SK-N-SH (cell line): ENCODE data around the gene RASGRP2. TPM values are rescaled to one million over a fixed set of nuclear protein-coding genes. Genes with fewer than 3 reads are reported as not detected.

Experiments
- CTCF ChIA-PET: fragments of 300-600, 350-600 bp; formaldehyde crosslinking; extraction: SDS; loops from one replicate; lab custom pipeline; 2021; lab: Yijun Ruan, JAX
- POLR2A ChIA-PET: fragments of 350-600 bp; sonication (Branson Sonifier 250); formaldehyde crosslinking; extraction: SDS; loops from one replicate; lab custom pipeline; 2020; ENCODE audit warnings: antibody characterized with exemption, inconsistent platforms; lab: Yijun Ruan, JAX
- DNase-seq: peaks from one replicate; pipeline ENCODE4 v3.0.0; 2012
- H2AFZ ChIP-seq: fragments of 200-600 bp; sonication (generic); 2 replicates; pipeline ENCODE4 v1.8.1; 2016; ENCODE audit warnings: antibody characterized with exemption, mild to moderate bottlenecking, low read depth
- H3F3A ChIP-seq: fragments of 200-600 bp; sonication (generic); replicated peaks from 2 replicates; pipeline ENCODE3; 2016; ENCODE audit warnings: antibody characterized with exemption, mild to moderate bottlenecking; ENCODE audit not compliant: insufficient read depth
- H3K27ac ChIP-seq, 2 experiments: fragments of 200-500 bp in 1 of 2; fragments of 200-600 bp in 1 of 2; sonication (Bioruptor generic) in 1 of 2; sonication (generic), shearing (Covaris generic) in 1 of 2; 2 replicates each; pipeline versions ENCODE4 v1.5.1 to v1.6.1; 2014 to 2016; ENCODE audit warnings: low read depth in 2 of 2, inconsistent platforms in 1 of 2, low read length in 1 of 2, mild to moderate bottlenecking in 1 of 2, mixed read lengths in 1 of 2
- H3K27me3 ChIP-seq: fragments of 200-600 bp; sonication (generic), shearing (Covaris generic); 2 replicates; pipeline ENCODE4 v1.6.1; 2016; ENCODE audit warnings: mixed run types; ENCODE audit not compliant: insufficient read depth
- H3K36me3 ChIP-seq, 2 experiments: fragments of 200-500 bp in 1 of 2; fragments of 200-600 bp in 1 of 2; sonication (Bioruptor generic) in 1 of 2; sonication (generic) in 1 of 2; replicated peaks in 1 of 2; 2 replicates each; pipeline versions ENCODE3 to v1.5.1; 2014 to 2016; ENCODE audit warnings: low read length in 1 of 2, mild to moderate bottlenecking in 1 of 2; ENCODE audit not compliant: insufficient read depth in 2 of 2, control insufficient read depth in 1 of 2
- H3K4me1 ChIP-seq, 2 experiments: fragments of 200-500 bp in 1 of 2; fragments of 200-600 bp in 1 of 2; sonication (Bioruptor generic) in 1 of 2; sonication (generic), shearing (Covaris generic) in 1 of 2; 2 replicates each; pipeline versions ENCODE4 v1.5.1 to v1.6.1; 2014 to 2016; ENCODE audit warnings: low read depth in 1 of 2, low read length in 1 of 2, mixed run types in 1 of 2; ENCODE audit not compliant: insufficient read depth in 2 of 2, control insufficient read depth in 1 of 2
- H3K4me2 ChIP-seq: fragments of 200-600 bp; sonication (generic), shearing (Covaris generic); 2 replicates; pipeline ENCODE4 v1.6.1; 2017; ENCODE audit warnings: mixed run types
- H3K4me3 ChIP-seq, 2 experiments: fragments of 200-500 bp in 1 of 2; fragments of 200-600 bp in 1 of 2; sonication (Bioruptor generic) in 1 of 2; sonication (generic), shearing (Covaris generic) in 1 of 2; 2 replicates each; pipeline versions ENCODE4 v1.5.1 to v1.8.1; 2014 to 2016; ENCODE audit warnings: low read depth in 2 of 2, inconsistent platforms in 1 of 2, low read length in 1 of 2, mild to moderate bottlenecking in 1 of 2, mixed read lengths in 1 of 2, moderate library complexity in 1 of 2
- H3K79me2 ChIP-seq: fragments of 200-600 bp; sonication (generic); 2 replicates; pipeline ENCODE4 v1.8.1; 2017; ENCODE audit warnings: mild to moderate bottlenecking; ENCODE audit not compliant: insufficient read depth
- H3K9ac ChIP-seq: fragments of 200-600 bp; sonication (generic); 2 replicates; pipeline ENCODE4 v1.6.1; 2017; ENCODE audit warnings: mixed run types
- H3K9me2 ChIP-seq: fragments of 200-600 bp; sonication (generic); 2 replicates; pipeline ENCODE4 v1.6.1; 2017; ENCODE audit warnings: mixed run types
- H3K9me3 ChIP-seq: fragments of 200-600 bp; sonication (generic); 2 replicates; pipeline ENCODE4 v1.6.1; 2017; ENCODE audit warnings: mixed run types, mild to moderate bottlenecking, moderate library complexity
- H4K20me1 ChIP-seq: fragments of 200-600 bp; sonication (generic); 2 replicates; pipeline ENCODE4 v1.6.1; 2017; ENCODE audit warnings: mild to moderate bottlenecking, mixed run types; ENCODE audit not compliant: insufficient read depth
- CHD2 ChIP-seq: fragments of 150-350 bp; IDR thresholded peaks from 2 replicates; pipeline ENCODE4 v1.6.1; 2018; ENCODE audit warnings: low read length; ENCODE audit not compliant: partially characterized antibody
- EP300 ChIP-seq, 2 experiments: IDR thresholded peaks; 2 replicates each; pipeline versions ENCODE4 v1.4.0 to v1.6.1; 2012; ENCODE audit warnings: borderline replicate concordance in 1 of 2, low read depth in 1 of 2, low read length in 1 of 2
- FOSL2 ChIP-seq: IDR thresholded peaks from 2 replicates; pipeline ENCODE4 v1.4.0; 2012; ENCODE audit warnings: low read depth, mild to moderate bottlenecking, moderate library complexity, borderline replicate concordance
- FOXJ3 ChIP-seq: sonication (generic); formaldehyde crosslinking; IDR thresholded peaks from 2 replicates; pipeline ENCODE4 v1.5.1; 2020; ENCODE audit warnings: mild to moderate bottlenecking, missing genetic modification reagents
- FOXM1 ChIP-seq: IDR thresholded peaks from 2 replicates; pipeline ENCODE4 v1.4.0; 2012; ENCODE audit warnings: low read depth, mild to moderate bottlenecking
- GATA2 ChIP-seq: sonication (generic); formaldehyde crosslinking; IDR thresholded peaks from 2 replicates; pipeline ENCODE4 v1.5.0; 2020; ENCODE audit warnings: mild to moderate bottlenecking, missing genetic modification reagents
- JUND ChIP-seq: IDR thresholded peaks from 2 replicates; pipeline ENCODE4 v1.4.0; 2012
- NRF1 ChIP-seq: IDR thresholded peaks from 2 replicates; pipeline ENCODE4 v1.6.1; 2012; ENCODE audit warnings: low read depth, mild to moderate bottlenecking, low read length
- POLR2AphosphoS5 ChIP-seq: IDR thresholded peaks from 2 replicates; pipeline ENCODE4 v1.6.1; 2012; ENCODE audit warnings: low read depth, low read length
- RAD21 ChIP-seq: IDR thresholded peaks from 2 replicates; pipeline ENCODE4 v1.6.1; 2012; ENCODE audit warnings: mild to moderate bottlenecking, low read length
- RXRA ChIP-seq: IDR thresholded peaks from 2 replicates; pipeline ENCODE4 v1.4.0; 2012; ENCODE audit warnings: low read depth, mild to moderate bottlenecking, borderline replicate concordance
- TEAD4 ChIP-seq: IDR thresholded peaks from 2 replicates; pipeline ENCODE4 v1.4.0; 2012; ENCODE audit warnings: mild to moderate bottlenecking, borderline replicate concordance; ENCODE audit not compliant: insufficient read depth
- YY1 ChIP-seq: IDR thresholded peaks from 2 replicates; pipeline ENCODE4 v1.4.0; 2012; ENCODE audit warnings: low read depth, mild to moderate bottlenecking
- WGBS: methylation state at CpG from one replicate; pipeline ENCODE4 v1.1.6; 2017; ENCODE audit warnings: low lambda C conversion rate; 5-methylcytosine and 5-hydroxymethylcytosine counted together
- polyA plus RNA-seq, 3 experiments: library from polyadenylated mRNA; depleted of rRNA; stranded (reverse); fragments of >200 nt; gene quantifications; 2 replicates each; pipeline ENCODE4 v1.2.3, GENCODE V29; 2012
- TF ChIP-seq, protein P1 (sequence below): fragments of 200-600 bp; sonication (generic); IDR thresholded peaks from 2 replicates; pipeline ENCODE4 v1.6.1; 2017; ENCODE audit warnings: antibody characterized with exemption, mild to moderate bottlenecking, moderate library complexity
- TF ChIP-seq, protein P2 (sequence below): IDR thresholded peaks from 2 replicates; pipeline ENCODE4 v1.4.0; 2012; ENCODE audit warnings: low read depth
- TF ChIP-seq, protein P3 (sequence below): IDR thresholded peaks from 2 replicates; pipeline ENCODE4; 2012
- TF ChIP-seq, protein P4 (sequence below): fragments of 150-350 bp; IDR thresholded peaks from 2 replicates; pipeline ENCODE4 v1.6.1; 2017; ENCODE audit warnings: antibody characterized with exemption, low read length, low read depth, borderline replicate concordance

RASGRP2 gene
- polyA plus RNA-seq, 1 of the 3 experiments (the other 2 are of a cell fraction) = 1.6 TPM

DNA sequence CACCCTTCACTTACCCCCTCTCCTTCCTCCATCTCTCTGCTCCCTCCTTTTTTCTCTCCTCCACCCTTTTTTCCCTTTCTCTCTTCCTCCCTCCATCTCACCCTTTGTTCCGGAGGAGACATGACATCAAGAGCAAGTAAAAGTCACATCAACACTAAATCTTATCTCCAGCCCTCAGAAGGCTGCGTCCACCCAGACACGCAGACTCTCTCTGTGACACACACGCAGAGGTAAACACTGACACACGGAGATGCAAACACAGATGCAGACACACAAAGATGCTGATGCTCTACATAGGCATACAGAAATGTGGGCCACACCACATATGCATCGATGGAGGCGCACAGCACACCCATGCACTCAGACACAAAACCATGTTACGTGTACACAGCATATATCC lies 47.9 kb downstream of the RASGRP2 start:
- CTCF ChIA-PET = interaction anchor here (5.6 kb wide), 1 partner anchor 8 kb away, joined by 35 read pairs; no protein-coding TSS in a partner anchor
- no peaks in the 10 kb centered on the region for H3K36me3 ChIP-seq
- no peak overlapping the region for H2AFZ ChIP-seq
- peaks cover 0 to 44% of the 10 kb centered on the region in 2 experiments; a peak in 2 of 4 replicates for H3K4me1 ChIP-seq
- WGBS = 69% methylated on average over 8 of the region's 8 CpGs
- TF ChIP-seq RAD21 (no peak), FOXM1 (no peak), FOXJ3 (CRISPR knock-in tag) (no peak), POLR2AphosphoS5 (no peak), CHD2 (no peak), GATA2 (CRISPR knock-in tag) (no peak), NRF1 (no peak), EP300 (IDR thresholded peaks at IDR 0.05; ENCODE audit: borderline replicate concordance in 1 of 2, low read depth in 1 of 2, low read length in 1 of 2) (no peak), JUND (no peak), TEAD4 (no peak), RXRA (no peak), FOSL2 (no peak), YY1 (no peak)
- TF ChIP-seq, protein P1, sequence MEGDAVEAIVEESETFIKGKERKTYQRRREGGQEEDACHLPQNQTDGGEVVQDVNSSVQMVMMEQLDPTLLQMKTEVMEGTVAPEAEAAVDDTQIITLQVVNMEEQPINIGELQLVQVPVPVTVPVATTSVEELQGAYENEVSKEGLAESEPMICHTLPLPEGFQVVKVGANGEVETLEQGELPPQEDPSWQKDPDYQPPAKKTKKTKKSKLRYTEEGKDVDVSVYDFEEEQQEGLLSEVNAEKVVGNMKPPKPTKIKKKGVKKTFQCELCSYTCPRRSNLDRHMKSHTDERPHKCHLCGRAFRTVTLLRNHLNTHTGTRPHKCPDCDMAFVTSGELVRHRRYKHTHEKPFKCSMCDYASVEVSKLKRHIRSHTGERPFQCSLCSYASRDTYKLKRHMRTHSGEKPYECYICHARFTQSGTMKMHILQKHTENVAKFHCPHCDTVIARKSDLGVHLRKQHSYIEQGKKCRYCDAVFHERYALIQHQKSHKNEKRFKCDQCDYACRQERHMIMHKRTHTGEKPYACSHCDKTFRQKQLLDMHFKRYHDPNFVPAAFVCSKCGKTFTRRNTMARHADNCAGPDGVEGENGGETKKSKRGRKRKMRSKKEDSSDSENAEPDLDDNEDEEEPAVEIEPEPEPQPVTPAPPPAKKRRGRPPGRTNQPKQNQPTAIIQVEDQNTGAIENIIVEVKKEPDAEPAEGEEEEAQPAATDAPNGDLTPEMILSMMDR = no peak
- TF ChIP-seq, protein P2, sequence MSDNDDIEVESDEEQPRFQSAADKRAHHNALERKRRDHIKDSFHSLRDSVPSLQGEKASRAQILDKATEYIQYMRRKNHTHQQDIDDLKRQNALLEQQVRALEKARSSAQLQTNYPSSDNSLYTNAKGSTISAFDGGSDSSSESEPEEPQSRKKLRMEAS = no peak
- TF ChIP-seq, protein P3, sequence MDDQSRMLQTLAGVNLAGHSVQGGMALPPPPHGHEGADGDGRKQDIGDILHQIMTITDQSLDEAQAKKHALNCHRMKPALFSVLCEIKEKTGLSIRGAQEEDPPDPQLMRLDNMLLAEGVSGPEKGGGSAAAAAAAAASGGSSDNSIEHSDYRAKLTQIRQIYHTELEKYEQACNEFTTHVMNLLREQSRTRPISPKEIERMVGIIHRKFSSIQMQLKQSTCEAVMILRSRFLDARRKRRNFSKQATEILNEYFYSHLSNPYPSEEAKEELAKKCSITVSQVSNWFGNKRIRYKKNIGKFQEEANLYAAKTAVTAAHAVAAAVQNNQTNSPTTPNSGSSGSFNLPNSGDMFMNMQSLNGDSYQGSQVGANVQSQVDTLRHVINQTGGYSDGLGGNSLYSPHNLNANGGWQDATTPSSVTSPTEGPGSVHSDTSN = no peak
- TF ChIP-seq, protein P4, sequence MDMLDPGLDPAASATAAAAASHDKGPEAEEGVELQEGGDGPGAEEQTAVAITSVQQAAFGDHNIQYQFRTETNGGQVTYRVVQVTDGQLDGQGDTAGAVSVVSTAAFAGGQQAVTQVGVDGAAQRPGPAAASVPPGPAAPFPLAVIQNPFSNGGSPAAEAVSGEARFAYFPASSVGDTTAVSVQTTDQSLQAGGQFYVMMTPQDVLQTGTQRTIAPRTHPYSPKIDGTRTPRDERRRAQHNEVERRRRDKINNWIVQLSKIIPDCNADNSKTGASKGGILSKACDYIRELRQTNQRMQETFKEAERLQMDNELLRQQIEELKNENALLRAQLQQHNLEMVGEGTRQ = no peak
- no peaks in the 10 kb centered on the region for H3K9me3 ChIP-seq
- H3K79me2 ChIP-seq = no peaks in the 10 kb centered on the region
- H3F3A ChIP-seq = no peaks in the 10 kb centered on the region
- H3K9ac ChIP-seq = no peak overlapping the region
- H3K4me3 ChIP-seq = no peak overlapping the region
- peak overlapping the region in 1 of 2 experiments; percentile 98; a peak in 2 of 4 replicates for H3K27ac ChIP-seq
- peak; percentile 38 for DNase-seq
- POLR2A ChIA-PET = no interaction called here
- H4K20me1 ChIP-seq = no peaks in the 10 kb centered on the region
- H3K27me3 ChIP-seq = peaks cover 36% of the 10 kb centered on the region
- H3K4me2 ChIP-seq = no peak overlapping the region
- no peaks in the 10 kb centered on the region for H3K9me2 ChIP-seq
